Neural cell (in vitro differentiated cells): ENCODE results near the gene NUP210. TPM values are rescaled to one million over a fixed set of nuclear protein-coding genes. Genes with fewer than 3 reads are reported as not detected.

ENCODE experiments used
- H2AFZ ChIP-seq: fragments of 200-600, 300-800 bp; sonication (generic), shearing (Covaris generic); 2 replicates; pipeline ENCODE4 v1.6.0; 2014; ENCODE audit warnings: low read depth, mild to moderate bottlenecking, antibody characterized with exemption, low read length, moderate library complexity
- H3F3A ChIP-seq: fragments of 200-600 bp; shearing (Covaris generic); 2 replicates; pipeline ENCODE4 v1.6.1; 2016; ENCODE audit warnings: mild to moderate bottlenecking, moderate library complexity, mixed read lengths, antibody characterized with exemption, low read length; ENCODE audit not compliant: insufficient read depth, poor library complexity, severe bottlenecking
- H3K27ac ChIP-seq: fragments of 200-600, 300-800 bp; sonication (generic), shearing (Covaris generic); 2 replicates; pipeline ENCODE4 v1.5.1; 2014; ENCODE audit warnings: mild to moderate bottlenecking, low read length, moderate library complexity
- H3K27me3 ChIP-seq: fragments of 300-800, 200-600 bp; sonication (generic), shearing (Covaris generic); 2 replicates; pipeline ENCODE4 v1.6.0; 2014; ENCODE audit warnings: mild to moderate bottlenecking, low read depth, low read length, moderate library complexity; ENCODE audit not compliant: insufficient read depth
- H3K36me3 ChIP-seq: fragments of 300-800, 200-600 bp; sonication (generic), shearing (Covaris generic); 2 replicates; pipeline ENCODE4 v1.5.1; 2014; ENCODE audit warnings: mild to moderate bottlenecking, antibody characterized with exemption, low read length, moderate library complexity; ENCODE audit not compliant: insufficient read depth
- H3K4me2 ChIP-seq: fragments of 300-800, 200-600 bp; sonication (generic), shearing (Covaris generic); 2 replicates; pipeline ENCODE4 v1.6.0; 2014; ENCODE audit warnings: mild to moderate bottlenecking, low read length
- H3K4me3 ChIP-seq: fragments of 300-800, 200-600 bp; sonication (generic), shearing (Covaris generic); 2 replicates; pipeline ENCODE4 v1.5.1; 2014; ENCODE audit warnings: mild to moderate bottlenecking, low read length, moderate library complexity
- H3K79me2 ChIP-seq: fragments of 200-600 bp; shearing (Covaris generic); replicated peaks from 2 replicates; pipeline ENCODE4 v1.6.0; 2014; ENCODE audit warnings: mild to moderate bottlenecking, low read length, moderate library complexity; ENCODE audit not compliant: insufficient read depth
- H3K9ac ChIP-seq: fragments of 300-800, 200-600 bp; sonication (generic), shearing (Covaris generic); 2 replicates; pipeline ENCODE4 v1.6.1; 2016; ENCODE audit warnings: mild to moderate bottlenecking, low read length, mixed read lengths
- H3K9me2 ChIP-seq: fragments of 200-600 bp; shearing (Covaris generic); 2 replicates; pipeline ENCODE4 v1.6.1; 2016; ENCODE audit warnings: mild to moderate bottlenecking, low read length, mixed read lengths; ENCODE audit not compliant: insufficient read depth
- H3K9me3 ChIP-seq: fragments of 200-600, 300-800 bp; sonication (generic), shearing (Covaris generic); 2 replicates; pipeline ENCODE4 v1.6.1; 2016; ENCODE audit warnings: mild to moderate bottlenecking, mixed run types, low read length, moderate library complexity, mixed read lengths
- H4K20me1 ChIP-seq: fragments of 200-600 bp; shearing (Covaris generic); 2 replicates; pipeline ENCODE4 v1.6.1; 2016; ENCODE audit warnings: mild to moderate bottlenecking, mixed run types; ENCODE audit not compliant: insufficient read depth
- EP300 ChIP-seq: fragments of 450-650 bp; conservative IDR thresholded peaks from 2 replicates; pipeline ENCODE4 v1.6.1; 2014; ENCODE audit warnings: antibody characterized with exemption, mild to moderate bottlenecking, moderate library complexity; ENCODE audit not compliant: poor library complexity, severe bottlenecking
- EZH2 ChIP-seq: fragments of 200-600, 300-800 bp; shearing (Covaris generic), sonication (generic); IDR thresholded peaks from 2 replicates; pipeline ENCODE4 v1.6.1; 2014; ENCODE audit warnings: antibody characterized with exemption, low read length, borderline replicate concordance, mild to moderate bottlenecking; ENCODE audit not compliant: insufficient read depth, poor library complexity, severe bottlenecking
- MXI1 ChIP-seq: fragments of 450-650 bp; conservative IDR thresholded peaks from 2 replicates; pipeline ENCODE4 v1.6.1; 2014; ENCODE audit warnings: antibody characterized with exemption, mild to moderate bottlenecking; ENCODE audit not compliant: poor library complexity, severe bottlenecking
- POLR2AphosphoS5 ChIP-seq: IDR thresholded peaks from 2 replicates; pipeline ENCODE4 v1.6.1; 2012
- RAD21 ChIP-seq: fragments of 450-650 bp; conservative IDR thresholded peaks from 2 replicates; pipeline ENCODE4 v1.6.1; 2014; ENCODE audit warnings: antibody characterized with exemption, mild to moderate bottlenecking, moderate library complexity
- SMC3 ChIP-seq: fragments of 450-650 bp; conservative IDR thresholded peaks from 2 replicates; pipeline ENCODE4 v1.6.1; 2014; ENCODE audit warnings: antibody characterized with exemption, mild to moderate bottlenecking, moderate library complexity; ENCODE audit not compliant: poor library complexity
- TAF1 ChIP-seq: IDR thresholded peaks from 2 replicates; pipeline ENCODE4 v1.6.1; 2012; ENCODE audit warnings: low read depth
- polyA plus RNA-seq: library from polyadenylated mRNA; depleted of rRNA; stranded (reverse); fragments of >200 nt; gene quantifications from 2 replicates; pipeline ENCODE4 v1.2.3, GENCODE V29; 2014
- TF ChIP-seq, protein P1 (sequence below): IDR thresholded peaks from 2 replicates; pipeline ENCODE4 v1.6.1; 2012; ENCODE audit warnings: borderline replicate concordance
- TF ChIP-seq, protein P2 (sequence below): fragments of 450-650 bp; IDR thresholded peaks from 2 replicates; pipeline ENCODE4 v1.5.1; 2014; ENCODE audit warnings: antibody characterized with exemption, mild to moderate bottlenecking, moderate library complexity; ENCODE audit not compliant: poor library complexity, severe bottlenecking

NUP210 gene
- polyA plus RNA-seq, 1 donor from 2014 or later, result 8.2 TPM

DNA sequence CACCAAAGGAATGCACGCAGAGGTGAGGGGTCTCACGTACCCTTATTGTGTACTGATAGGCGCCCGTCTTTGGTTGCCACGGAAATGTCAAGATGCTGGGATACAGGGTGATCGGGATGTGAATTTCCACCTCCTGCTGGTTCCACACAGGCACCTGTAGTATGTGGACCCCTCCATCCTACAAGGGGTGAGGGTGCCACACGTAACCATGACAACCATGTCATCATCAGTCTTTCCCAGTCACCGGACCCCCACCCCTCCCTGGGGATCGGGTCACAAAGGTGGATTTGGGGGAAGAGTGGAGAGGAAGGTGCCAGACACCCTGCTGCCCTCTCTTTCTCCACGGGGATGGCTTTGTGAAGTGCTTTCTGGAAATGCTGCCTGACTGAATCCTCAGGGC, 44.7 kb downstream of the NUP210 start:
- Histone ChIP-seq H2AFZ (no peak overlapping the region), H3K4me2 (no peak overlapping the region), H3K27me3 (no peaks in the 10 kb centered on the region), H3K36me3 (no peaks in the 10 kb centered on the region), H3F3A (no peaks in the 10 kb centered on the region), H3K79me2 (no peaks in the 10 kb centered on the region), H3K9ac (no peak overlapping the region), H3K27ac (no peak overlapping the region), H3K9me3 (no peaks in the 10 kb centered on the region), H4K20me1 (no peaks in the 10 kb centered on the region), H3K4me3 (no peak overlapping the region), H3K9me2 (no peaks in the 10 kb centered on the region)
- no peak for TF ChIP-seq EP300
- TF ChIP-seq, protein P1, sequence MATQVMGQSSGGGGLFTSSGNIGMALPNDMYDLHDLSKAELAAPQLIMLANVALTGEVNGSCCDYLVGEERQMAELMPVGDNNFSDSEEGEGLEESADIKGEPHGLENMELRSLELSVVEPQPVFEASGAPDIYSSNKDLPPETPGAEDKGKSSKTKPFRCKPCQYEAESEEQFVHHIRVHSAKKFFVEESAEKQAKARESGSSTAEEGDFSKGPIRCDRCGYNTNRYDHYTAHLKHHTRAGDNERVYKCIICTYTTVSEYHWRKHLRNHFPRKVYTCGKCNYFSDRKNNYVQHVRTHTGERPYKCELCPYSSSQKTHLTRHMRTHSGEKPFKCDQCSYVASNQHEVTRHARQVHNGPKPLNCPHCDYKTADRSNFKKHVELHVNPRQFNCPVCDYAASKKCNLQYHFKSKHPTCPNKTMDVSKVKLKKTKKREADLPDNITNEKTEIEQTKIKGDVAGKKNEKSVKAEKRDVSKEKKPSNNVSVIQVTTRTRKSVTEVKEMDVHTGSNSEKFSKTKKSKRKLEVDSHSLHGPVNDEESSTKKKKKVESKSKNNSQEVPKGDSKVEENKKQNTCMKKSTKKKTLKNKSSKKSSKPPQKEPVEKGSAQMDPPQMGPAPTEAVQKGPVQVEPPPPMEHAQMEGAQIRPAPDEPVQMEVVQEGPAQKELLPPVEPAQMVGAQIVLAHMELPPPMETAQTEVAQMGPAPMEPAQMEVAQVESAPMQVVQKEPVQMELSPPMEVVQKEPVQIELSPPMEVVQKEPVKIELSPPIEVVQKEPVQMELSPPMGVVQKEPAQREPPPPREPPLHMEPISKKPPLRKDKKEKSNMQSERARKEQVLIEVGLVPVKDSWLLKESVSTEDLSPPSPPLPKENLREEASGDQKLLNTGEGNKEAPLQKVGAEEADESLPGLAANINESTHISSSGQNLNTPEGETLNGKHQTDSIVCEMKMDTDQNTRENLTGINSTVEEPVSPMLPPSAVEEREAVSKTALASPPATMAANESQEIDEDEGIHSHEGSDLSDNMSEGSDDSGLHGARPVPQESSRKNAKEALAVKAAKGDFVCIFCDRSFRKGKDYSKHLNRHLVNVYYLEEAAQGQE, result no peak
- TF ChIP-seq TAF1, result no peak
- TF ChIP-seq, protein P2, sequence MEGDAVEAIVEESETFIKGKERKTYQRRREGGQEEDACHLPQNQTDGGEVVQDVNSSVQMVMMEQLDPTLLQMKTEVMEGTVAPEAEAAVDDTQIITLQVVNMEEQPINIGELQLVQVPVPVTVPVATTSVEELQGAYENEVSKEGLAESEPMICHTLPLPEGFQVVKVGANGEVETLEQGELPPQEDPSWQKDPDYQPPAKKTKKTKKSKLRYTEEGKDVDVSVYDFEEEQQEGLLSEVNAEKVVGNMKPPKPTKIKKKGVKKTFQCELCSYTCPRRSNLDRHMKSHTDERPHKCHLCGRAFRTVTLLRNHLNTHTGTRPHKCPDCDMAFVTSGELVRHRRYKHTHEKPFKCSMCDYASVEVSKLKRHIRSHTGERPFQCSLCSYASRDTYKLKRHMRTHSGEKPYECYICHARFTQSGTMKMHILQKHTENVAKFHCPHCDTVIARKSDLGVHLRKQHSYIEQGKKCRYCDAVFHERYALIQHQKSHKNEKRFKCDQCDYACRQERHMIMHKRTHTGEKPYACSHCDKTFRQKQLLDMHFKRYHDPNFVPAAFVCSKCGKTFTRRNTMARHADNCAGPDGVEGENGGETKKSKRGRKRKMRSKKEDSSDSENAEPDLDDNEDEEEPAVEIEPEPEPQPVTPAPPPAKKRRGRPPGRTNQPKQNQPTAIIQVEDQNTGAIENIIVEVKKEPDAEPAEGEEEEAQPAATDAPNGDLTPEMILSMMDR, result no peak
- TF ChIP-seq POLR2AphosphoS5, result no peak
- TF ChIP-seq RAD21, result no peak
- no peak for TF ChIP-seq EZH2
- no peak for TF ChIP-seq SMC3
- no peak for TF ChIP-seq MXI1

DNA sequence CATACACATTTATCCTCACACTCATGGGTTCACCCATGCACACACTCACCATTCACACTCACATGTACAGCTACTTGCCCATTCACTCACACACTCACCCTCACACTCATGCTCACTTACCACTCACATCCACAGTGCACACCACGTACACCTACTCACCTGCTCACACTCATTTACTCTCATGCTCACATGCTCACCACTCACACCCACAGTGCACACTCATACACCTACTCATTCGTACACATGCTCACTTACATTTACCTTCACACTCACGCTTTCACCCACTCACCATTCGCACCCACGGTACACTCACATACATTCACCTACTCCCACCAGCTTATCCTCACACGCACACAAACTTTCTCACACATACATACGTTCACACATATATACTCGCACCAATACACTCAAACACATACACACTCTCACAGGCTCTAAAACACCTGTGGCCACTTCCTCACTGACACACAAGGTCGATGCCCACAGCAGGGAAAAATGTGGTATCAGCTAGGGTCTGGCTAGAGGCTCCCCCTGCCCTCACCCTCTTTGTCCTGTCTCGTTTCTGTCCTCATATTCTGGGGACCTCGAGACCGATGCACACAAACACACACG, 46.0 kb downstream of the NUP210 start:
- no peak overlapping the region for H3K27ac ChIP-seq
- H4K20me1 ChIP-seq, result no peaks in the 10 kb centered on the region
- peaks cover 2% of the 10 kb centered on the region for H3K36me3 ChIP-seq
- H3F3A ChIP-seq, result no peaks in the 10 kb centered on the region
- no peak overlapping the region for H3K9ac ChIP-seq
- no peaks in the 10 kb centered on the region for H3K9me3 ChIP-seq
- no peaks in the 10 kb centered on the region for H3K27me3 ChIP-seq
- TF ChIP-seq, protein P1, result no peak
- TF ChIP-seq TAF1 (no peak), POLR2AphosphoS5 (no peak)
- no peaks in the 10 kb centered on the region for H3K9me2 ChIP-seq
- H3K4me3 ChIP-seq, result no peak overlapping the region
- no peak overlapping the region for H3K4me2 ChIP-seq
- H2AFZ ChIP-seq, result no peak overlapping the region
- H3K79me2 ChIP-seq, result no peaks in the 10 kb centered on the region
